ENCODE results near the gene NOA1. TPM values are rescaled to one million over a fixed set of nuclear protein-coding genes. Genes with fewer than 3 reads are reported as not detected.

Gene NOA1
- polyA plus RNA-seq, 1 experiment: 15.9 TPM

GRCh38 chr4:56999751-57000150, 22.3 kb upstream of the NOA1 start:
- Histone ChIP-seq H3K27me3 (ENCODE audit: control insufficient read depth, insufficient read depth, low read length) (no peaks in the 10 kb centered on the region), H3K4me3 (ENCODE audit: low read depth, low read length) (no peak overlapping the region), H3K36me3 (ENCODE audit: control insufficient read depth, insufficient read depth, low read length) (peaks cover 17% of the 10 kb centered on the region)
- ChIA-PET CTCF (interaction anchor here (0.8 to 1.1 kb wide), 2 partner anchors 21 to 91 kb away, joined by 3 read pairs; partner anchors contain the start of gene POLR2B), POLR2A (no interaction called here)
- DNase-seq (ENCODE audit: low read depth): no peak
- no peak for TF ChIP-seq CTCF (IDR thresholded peaks at IDR 0.05; ENCODE audit: insufficient read depth, low read depth, low read length)

GRCh38 chr4:56995525-56995924, 18.1 kb upstream of the NOA1 start:
- CTCF ChIA-PET: interaction anchor here (1.5 kb wide), 1 partner anchor 10 kb away, joined by 3 read pairs; no protein-coding TSS in a partner anchor
- Histone ChIP-seq H3K27me3 (ENCODE audit: control insufficient read depth, insufficient read depth, low read length) (no peaks in the 10 kb centered on the region), H3K36me3 (ENCODE audit: control insufficient read depth, insufficient read depth, low read length) (peaks cover 12% of the 10 kb centered on the region), H3K4me3 (ENCODE audit: low read depth, low read length) (no peak overlapping the region)
- no peak for TF ChIP-seq CTCF (IDR thresholded peaks at IDR 0.05; ENCODE audit: insufficient read depth, low read depth, low read length)
- peak; percentile 30 for DNase-seq (ENCODE audit: low read depth)
- POLR2A ChIA-PET: no interaction called here

GRCh38 chr4:56990109-56990905, 12.9 kb upstream of the NOA1 start:
- ChIA-PET POLR2A (no interaction called here), CTCF (interaction anchor here (0.6 to 2.7 kb wide), 3 partner anchors 11 to 44 kb away, joined by 3 to 11 read pairs (median 4); partner anchors contain the start of genes NOA1 and POLR2B)
- DNase-seq (ENCODE audit: low read depth): no peak
- Histone ChIP-seq H3K4me3 (ENCODE audit: low read depth, low read length) (no peak overlapping the region), H3K36me3 (ENCODE audit: control insufficient read depth, insufficient read depth, low read length) (peaks cover 9% of the 10 kb centered on the region), H3K27me3 (ENCODE audit: control insufficient read depth, insufficient read depth, low read length) (no peaks in the 10 kb centered on the region)
- no peak for TF ChIP-seq CTCF (IDR thresholded peaks at IDR 0.05; ENCODE audit: insufficient read depth, low read depth, low read length)

GRCh38 chr4:56986952-56987351, 9.5 kb upstream of the NOA1 start:
- no peak for DNase-seq (ENCODE audit: low read depth)
- POLR2A ChIA-PET: no interaction called here
- Histone ChIP-seq H3K4me3 (ENCODE audit: low read depth, low read length) (no peak overlapping the region), H3K36me3 (ENCODE audit: control insufficient read depth, insufficient read depth, low read length) (peaks cover 6% of the 10 kb centered on the region), H3K27me3 (ENCODE audit: control insufficient read depth, insufficient read depth, low read length) (no peaks in the 10 kb centered on the region)
- no peak for TF ChIP-seq CTCF (IDR thresholded peaks at IDR 0.05; ENCODE audit: insufficient read depth, low read depth, low read length)
- CTCF ChIA-PET: no interaction called here

- ChIA-PET POLR2A (no interaction called here), CTCF (no interaction called here)
- no peak for TF ChIP-seq CTCF (IDR thresholded peaks at IDR 0.05; ENCODE audit: insufficient read depth, low read depth, low read length)
- no peaks in the 10 kb centered on the region for H3K27me3 ChIP-seq (ENCODE audit: control insufficient read depth, insufficient read depth, low read length)
- no peak for DNase-seq (ENCODE audit: low read depth)
- no peak overlapping the region for H3K4me3 ChIP-seq (ENCODE audit: low read depth, low read length)
- H3K36me3 ChIP-seq (ENCODE audit: control insufficient read depth, insufficient read depth, low read length): peaks cover 4% of the 10 kb centered on the region
These were observed 8.8 kb upstream of the NOA1 start for GRCh38 chr4:56986192-56986591.
